HEK293 (cell line): ENCODE measurements around the gene IL15.
"Not testable (repeated sequence)": the region's sequence is repeated elsewhere in the genome, so short reads cannot be mapped to it uniquely, and the experiment has no call there.

Experiments
- CTCF ChIA-PET: fragments of 350-600 bp; formaldehyde crosslinking; extraction: SDS; loops from one replicate; lab custom pipeline; 2021; ENCODE audit warnings: antibody characterized with exemption; lab: Yijun Ruan, JAX
- POLR2A ChIA-PET: fragments of 300-600 bp; formaldehyde crosslinking; extraction: SDS; loops from one replicate; lab custom pipeline; 2020; ENCODE audit warnings: antibody characterized with exemption, inconsistent platforms; lab: Yijun Ruan, JAX
- H3K27ac ChIP-seq: fragments of 200-500 bp; sonication (Bioruptor generic); 2 replicates; pipeline ENCODE4 v1.5.1; 2014; ENCODE audit warnings: low read depth, low read length, control low read depth, inconsistent platforms; ENCODE audit errors: extremely low read depth
- H3K36me3 ChIP-seq, 2 experiments: fragments of 200-500 bp in 1 of 2; sonication (Bioruptor generic) in 1 of 2; 1 replicate in 1 of 2; 2 replicates in 1 of 2; pipeline ENCODE4 v1.5.1; 2014 to 2017; ENCODE audit warnings: inconsistent platforms in 2 of 2, low read length in 2 of 2; ENCODE audit not compliant: control insufficient read depth in 2 of 2, insufficient read depth in 1 of 2
- H3K4me1 ChIP-seq: fragments of 200-500 bp; sonication (Bioruptor generic); 2 replicates; pipeline ENCODE4 v1.5.1; 2014; ENCODE audit warnings: mild to moderate bottlenecking, low read length, inconsistent platforms; ENCODE audit not compliant: control insufficient read depth, insufficient read depth
- H3K4me3 ChIP-seq: 2 replicates; pipeline ENCODE4 v1.5.1; 2011; ENCODE audit warnings: low read depth, mild to moderate bottlenecking, control low read depth, low read length, moderate library complexity
- H3K9me3 ChIP-seq: fragments of 200-500 bp; sonication (Bioruptor generic); 2 replicates; pipeline ENCODE4 v1.5.1; 2014; ENCODE audit warnings: low read depth, low read length, inconsistent platforms; ENCODE audit not compliant: control insufficient read depth, insufficient read depth
- GLI4 ChIP-seq: fragments of 450-650 bp; formaldehyde crosslinking; IDR thresholded peaks from 2 replicates; pipeline ENCODE4 v1.5.1; 2016; ENCODE audit warnings: missing biosample characterization, missing genetic modification characterization
- KLF1 ChIP-seq: fragments of 450-650 bp; formaldehyde crosslinking; IDR thresholded peaks from 2 replicates; pipeline ENCODE4 v1.5.1; 2016; ENCODE audit warnings: missing biosample characterization, missing genetic modification characterization
- MZF1 ChIP-seq: fragments of 450-650 bp; formaldehyde crosslinking; IDR thresholded peaks from 2 replicates; pipeline ENCODE4 v1.5.1; 2017; ENCODE audit warnings: missing biosample characterization, missing genetic modification characterization, borderline replicate concordance
- PRDM1 ChIP-seq: fragments of 450-650 bp; formaldehyde crosslinking; IDR thresholded peaks from 2 replicates; pipeline ENCODE4; 2016; ENCODE audit warnings: missing biosample characterization, missing genetic modification characterization
- ZBTB26 ChIP-seq: fragments of 450-650 bp; formaldehyde crosslinking; optimal IDR thresholded peaks from 2 replicates; pipeline ENCODE3; 2016; ENCODE audit warnings: missing biosample characterization, mild to moderate bottlenecking, missing genetic modification characterization
- ZEB2 ChIP-seq: fragments of 450-650 bp; formaldehyde crosslinking; IDR thresholded peaks from 2 replicates; pipeline ENCODE4 v1.5.1; 2016; ENCODE audit warnings: missing biosample characterization, missing genetic modification characterization
- ZNF112 ChIP-seq: fragments of 450-650 bp; formaldehyde crosslinking; IDR thresholded peaks from 2 replicates; pipeline ENCODE4 v1.5.0; 2017; ENCODE audit warnings: missing biosample characterization, missing genetic modification characterization
- ZNF157 ChIP-seq: fragments of 450-650 bp; formaldehyde crosslinking; IDR thresholded peaks from 2 replicates; pipeline ENCODE4 v1.5.1; 2016; ENCODE audit warnings: missing biosample characterization, missing genetic modification characterization
- ZNF274 ChIP-seq, 2 experiments: fragments of 200-500 bp in 1 of 2; fragments of 450-650 bp in 1 of 2; sonication (Bioruptor generic) in 1 of 2; formaldehyde crosslinking in 1 of 2; IDR thresholded peaks; 2 replicates each; pipeline versions ENCODE4 v1.5.1 to v1.6.1; 2014 to 2016; ENCODE audit warnings: borderline replicate concordance in 1 of 2, inconsistent platforms in 1 of 2, low read length in 1 of 2, missing biosample characterization in 1 of 2, missing genetic modification characterization in 1 of 2
- ZNF366 ChIP-seq: fragments of 450-650 bp; formaldehyde crosslinking; conservative IDR thresholded peaks from 2 replicates; pipeline ENCODE4 v1.5.1; 2016; ENCODE audit warnings: missing biosample characterization, missing genetic modification characterization
- ZNF501 ChIP-seq: fragments of 450-650 bp; formaldehyde crosslinking; IDR thresholded peaks from 2 replicates; pipeline ENCODE4 v1.5.1; 2016; ENCODE audit warnings: missing biosample characterization, missing genetic modification characterization
- ZNF530 ChIP-seq: fragments of 450-650 bp; formaldehyde crosslinking; IDR thresholded peaks from 2 replicates; pipeline ENCODE4 v1.5.1; 2016; ENCODE audit warnings: low read depth, missing biosample characterization, missing genetic modification characterization
- ZNF549 ChIP-seq: fragments of 450-650 bp; IDR thresholded peaks from 2 replicates; pipeline ENCODE4 v1.5.1; 2018; ENCODE audit warnings: missing biosample characterization, missing genetic modification characterization, mild to moderate bottlenecking, inconsistent platforms, moderate library complexity
- ZNF610 ChIP-seq: fragments of 450-650 bp; formaldehyde crosslinking; IDR thresholded peaks from 2 replicates; pipeline ENCODE4 v1.5.1; 2016; ENCODE audit warnings: missing biosample characterization, missing genetic modification characterization, borderline replicate concordance
- ZNF645 ChIP-seq: fragments of 450-650 bp; formaldehyde crosslinking; IDR thresholded peaks from 2 replicates; pipeline ENCODE4; 2016; ENCODE audit warnings: missing biosample characterization, missing genetic modification characterization
- ZNF664 ChIP-seq: fragments of 450-650 bp; formaldehyde crosslinking; IDR thresholded peaks from 2 replicates; pipeline ENCODE4 v1.5.1; 2016; ENCODE audit warnings: missing biosample characterization, missing genetic modification characterization
- ZNF677 ChIP-seq: fragments of 450-650 bp; IDR thresholded peaks from 2 replicates; pipeline ENCODE4 v1.5.0; 2018; ENCODE audit warnings: missing biosample characterization, mild to moderate bottlenecking, missing genetic modification characterization, moderate library complexity
- ZNF843 ChIP-seq: fragments of 450-650 bp; formaldehyde crosslinking; IDR thresholded peaks from 2 replicates; pipeline ENCODE4 v1.5.1; 2016; ENCODE audit warnings: missing biosample characterization, missing genetic modification characterization
- ZSCAN23 ChIP-seq: fragments of 450-650 bp; formaldehyde crosslinking; IDR thresholded peaks from 2 replicates; pipeline ENCODE4 v1.5.1; 2016; ENCODE audit warnings: missing biosample characterization, missing genetic modification characterization
- TF ChIP-seq, protein P1 (sequence below): fragments of 450-650 bp; formaldehyde crosslinking; IDR thresholded peaks from 2 replicates; pipeline ENCODE4 v1.5.1; 2017; ENCODE audit warnings: missing biosample characterization, missing genetic modification characterization

Gene IL15

DNA sequence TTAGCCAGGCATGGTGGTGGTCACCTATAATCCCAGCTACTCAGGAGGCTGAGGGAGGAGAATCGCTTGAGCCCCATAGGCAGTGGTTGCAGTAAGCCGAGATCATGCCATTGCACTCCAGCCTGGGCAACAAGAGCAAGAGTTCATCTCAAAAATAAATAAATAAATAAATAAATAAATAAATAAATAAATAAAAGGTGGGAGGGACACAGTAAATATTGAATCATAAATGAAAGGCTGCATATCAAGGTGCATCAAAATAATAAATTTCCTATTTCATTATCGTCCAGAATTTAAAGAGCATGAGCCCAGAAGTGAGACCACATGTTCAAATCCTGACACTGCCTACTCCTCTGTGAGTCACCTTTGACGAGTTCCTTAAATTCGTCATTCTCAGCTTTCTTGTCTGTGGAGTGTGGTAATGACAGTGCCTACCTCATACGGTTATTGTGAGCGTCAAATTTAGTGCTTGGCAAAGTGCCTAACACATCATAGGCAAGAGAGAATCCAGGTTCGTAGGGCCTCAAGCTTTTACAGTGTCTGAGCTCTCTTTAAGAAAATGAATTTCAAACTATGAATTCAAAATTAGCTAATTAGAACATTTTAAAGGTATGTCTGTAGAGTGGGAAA lies 49.9 kb downstream of the IL15 start (continued):
- no peak for TF ChIP-seq ZBTB26 (tag by site-specific recombination)
- TF ChIP-seq ZNF112 (tag by site-specific recombination) = no peak
- no peak for TF ChIP-seq ZEB2 (tag by site-specific recombination)
- peak; percentile 64; the same call in 1 of the 2 replicates for TF ChIP-seq MZF1
- no peak for TF ChIP-seq ZNF274 (IDR thresholded peaks at IDR 0.05; ENCODE audit: low read length)
- no peak for TF ChIP-seq ZNF274 (tag by site-specific recombination; IDR thresholded peaks at IDR 0.05; ENCODE audit: borderline replicate concordance)
- TF ChIP-seq PRDM1 (tag by site-specific recombination) = 0 out of 2 replicates have a peak, but pooled peaks have one; percentile 32
- peak; percentile 89 for TF ChIP-seq ZNF501 (tag by site-specific recombination)
- no peak for TF ChIP-seq ZNF677 (tag by site-specific recombination)
- no peak for TF ChIP-seq ZNF549

GRCh38 chr4:141686879-141687278 lies 50.5 kb downstream of the IL15 start:
- ChIA-PET POLR2A (no interaction called here), CTCF (no interaction called here)
- H3K27ac ChIP-seq = no peak overlapping the region
- H3K9me3 ChIP-seq = no peaks in the 10 kb centered on the region
- no peaks in the 10 kb centered on the region for H3K36me3 ChIP-seq
- TF ChIP-seq ZNF366 (tag by site-specific recombination) (no peak), ZNF549 (no peak), ZNF610 (tag by site-specific recombination) (no peak), ZEB2 (tag by site-specific recombination) (no peak), ZSCAN23 (tag by site-specific recombination) (no peak)
- TF ChIP-seq, all 188 proteins: peak for 0
- H3K4me3 ChIP-seq = no peak overlapping the region
- H3K4me1 ChIP-seq = no peaks in the 10 kb centered on the region

DNA sequence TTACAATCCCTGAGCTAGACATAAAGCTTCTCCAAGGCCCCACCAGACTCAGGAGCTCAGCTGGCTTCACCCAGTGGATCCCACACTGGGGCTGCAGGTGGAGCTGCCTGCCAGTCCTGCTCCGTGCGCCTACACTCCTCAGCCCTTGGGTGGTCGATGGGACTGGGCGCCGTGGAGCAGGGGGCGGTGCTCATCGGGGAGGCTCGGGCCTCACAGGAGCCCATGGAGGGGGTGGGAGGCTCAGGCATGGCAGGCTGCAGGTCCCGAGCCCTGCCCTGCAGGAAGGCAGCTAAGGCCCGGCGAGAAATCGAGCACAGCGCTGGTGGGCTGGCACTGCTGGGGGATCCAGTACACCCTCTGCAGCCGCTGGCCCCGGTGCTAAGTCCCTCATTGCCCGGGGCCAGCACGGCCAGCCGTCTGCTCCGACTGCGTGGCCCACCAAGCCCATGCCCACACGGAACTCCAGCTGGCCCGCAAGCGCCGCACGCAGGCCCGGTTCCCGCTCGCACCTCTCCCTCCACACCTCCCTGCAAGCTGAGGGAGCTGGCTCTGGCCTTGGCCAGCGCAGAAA lies 53.4 kb downstream of the IL15 start:
- H3K4me1 ChIP-seq, H3K4me3 ChIP-seq, H3K36me3 ChIP-seq, CTCF ChIA-PET, POLR2A ChIA-PET, H3K27ac ChIP-seq, H3K9me3 ChIP-seq: not testable (repeated sequence)
- TF ChIP-seq ZNF157 (tag by site-specific recombination) = 0 out of 2 replicates have a peak, but pooled peaks have one; percentile 27

DNA sequence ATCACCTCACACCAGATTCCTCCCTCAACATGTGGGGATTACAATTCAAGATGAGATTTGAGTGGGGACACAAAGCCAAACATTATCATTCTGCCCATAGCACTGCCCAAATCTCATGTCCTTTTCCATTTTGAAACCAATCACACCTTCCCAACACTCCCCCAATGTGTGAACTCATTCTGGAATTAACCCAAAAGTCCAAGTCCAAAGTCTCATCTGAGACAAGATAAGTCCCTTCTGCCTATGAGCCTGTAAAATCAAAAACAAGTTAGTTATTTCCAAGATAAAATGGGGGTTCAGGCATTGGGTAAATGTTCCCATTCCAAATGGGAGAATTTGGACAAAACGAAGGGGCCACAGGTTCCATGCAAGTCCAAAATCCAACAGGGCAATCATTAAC lies 54.9 kb downstream of the IL15 start:
- H3K27ac ChIP-seq, CTCF ChIA-PET, H3K36me3 ChIP-seq, H3K9me3 ChIP-seq, H3K4me1 ChIP-seq, POLR2A ChIA-PET, H3K4me3 ChIP-seq: not testable (repeated sequence)

DNA sequence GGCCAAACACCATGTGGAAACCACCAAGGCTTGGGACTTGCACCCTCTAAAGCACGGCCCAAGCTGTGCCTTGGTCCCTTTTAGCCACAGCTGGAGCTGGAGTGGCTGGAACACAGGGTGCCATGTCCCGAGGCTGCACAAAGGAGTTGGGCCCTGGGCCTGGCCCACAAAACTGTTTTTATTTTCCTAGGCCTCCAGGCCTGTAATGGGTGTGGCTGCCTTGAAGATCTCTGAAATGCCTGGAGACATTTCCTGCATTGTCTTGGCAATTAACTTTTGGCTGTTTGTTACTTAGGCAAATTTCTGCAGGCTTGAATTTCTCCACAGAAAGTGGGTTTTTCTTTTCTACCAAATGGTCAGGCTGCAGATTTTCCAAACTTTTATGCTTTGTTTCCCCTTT lies 55.7 kb downstream of the IL15 start:
- no peaks in the 10 kb centered on the region for H3K9me3 ChIP-seq
- no peaks in the 10 kb centered on the region for H3K36me3 ChIP-seq
- H3K27ac ChIP-seq = no peak overlapping the region
- CTCF ChIA-PET = no interaction called here
- H3K4me3 ChIP-seq = no peak overlapping the region
- POLR2A ChIA-PET = no interaction called here
- TF ChIP-seq ZNF843 (tag by site-specific recombination) (no peak), ZNF530 (no peak), ZNF664 (no peak), KLF1 (no peak), ZNF645 (no peak), GLI4 (tag by site-specific recombination) (no peak)
- TF ChIP-seq, protein P1, sequence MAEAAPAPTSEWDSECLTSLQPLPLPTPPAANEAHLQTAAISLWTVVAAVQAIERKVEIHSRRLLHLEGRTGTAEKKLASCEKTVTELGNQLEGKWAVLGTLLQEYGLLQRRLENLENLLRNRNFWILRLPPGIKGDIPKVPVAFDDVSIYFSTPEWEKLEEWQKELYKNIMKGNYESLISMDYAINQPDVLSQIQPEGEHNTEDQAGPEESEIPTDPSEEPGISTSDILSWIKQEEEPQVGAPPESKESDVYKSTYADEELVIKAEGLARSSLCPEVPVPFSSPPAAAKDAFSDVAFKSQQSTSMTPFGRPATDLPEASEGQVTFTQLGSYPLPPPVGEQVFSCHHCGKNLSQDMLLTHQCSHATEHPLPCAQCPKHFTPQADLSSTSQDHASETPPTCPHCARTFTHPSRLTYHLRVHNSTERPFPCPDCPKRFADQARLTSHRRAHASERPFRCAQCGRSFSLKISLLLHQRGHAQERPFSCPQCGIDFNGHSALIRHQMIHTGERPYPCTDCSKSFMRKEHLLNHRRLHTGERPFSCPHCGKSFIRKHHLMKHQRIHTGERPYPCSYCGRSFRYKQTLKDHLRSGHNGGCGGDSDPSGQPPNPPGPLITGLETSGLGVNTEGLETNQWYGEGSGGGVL (tag by site-specific recombination) = no peak
- no peaks in the 10 kb centered on the region for H3K4me1 ChIP-seq
